ENCODE data around the gene XKR7. TPM values are rescaled to one million over a fixed set of nuclear protein-coding genes. Genes with fewer than 3 reads are reported as not detected.

Gene XKR7
- total and polyA plus RNA-seq, 8 donors = under 0.01 to 0.58 (median 0.21) TPM; not detected in 4

DNA sequence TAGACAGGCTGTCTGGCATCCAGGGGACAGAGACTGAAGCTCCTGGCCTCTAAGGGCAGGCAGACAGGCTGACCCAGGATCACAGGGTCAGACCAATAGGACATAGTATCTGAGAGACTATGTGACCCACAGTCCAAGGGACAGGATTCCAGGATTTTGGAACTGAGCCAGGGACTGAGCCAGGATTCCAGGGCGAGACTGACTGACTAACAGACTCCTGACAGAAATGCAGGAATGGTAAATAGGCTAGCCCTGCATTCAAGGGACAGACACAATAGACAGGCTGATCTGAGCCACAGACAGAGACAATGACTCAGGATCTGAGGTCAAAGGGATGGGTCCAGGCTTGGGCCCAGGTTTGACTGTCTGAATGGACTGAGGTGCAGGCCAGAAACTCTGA, 19.8 kb downstream of the XKR7 start:
- Histone ChIP-seq H3K4me3 (no peak overlapping the region), H3K4me1 (no peaks in the 10 kb centered on the region), H3K27ac (no peak overlapping the region), H3K36me3 (no peaks in the 10 kb centered on the region), H3K27me3 (peaks cover 0 to 4% (median 0%) of the 10 kb centered on the region in 3 donors), H3K9me3 (no peaks in the 10 kb centered on the region)
- WGBS, 5 donors = 25 to 48% (median 33%) methylated on average over 1 of the region's 1 CpG
- TF ChIP-seq, protein P1, sequence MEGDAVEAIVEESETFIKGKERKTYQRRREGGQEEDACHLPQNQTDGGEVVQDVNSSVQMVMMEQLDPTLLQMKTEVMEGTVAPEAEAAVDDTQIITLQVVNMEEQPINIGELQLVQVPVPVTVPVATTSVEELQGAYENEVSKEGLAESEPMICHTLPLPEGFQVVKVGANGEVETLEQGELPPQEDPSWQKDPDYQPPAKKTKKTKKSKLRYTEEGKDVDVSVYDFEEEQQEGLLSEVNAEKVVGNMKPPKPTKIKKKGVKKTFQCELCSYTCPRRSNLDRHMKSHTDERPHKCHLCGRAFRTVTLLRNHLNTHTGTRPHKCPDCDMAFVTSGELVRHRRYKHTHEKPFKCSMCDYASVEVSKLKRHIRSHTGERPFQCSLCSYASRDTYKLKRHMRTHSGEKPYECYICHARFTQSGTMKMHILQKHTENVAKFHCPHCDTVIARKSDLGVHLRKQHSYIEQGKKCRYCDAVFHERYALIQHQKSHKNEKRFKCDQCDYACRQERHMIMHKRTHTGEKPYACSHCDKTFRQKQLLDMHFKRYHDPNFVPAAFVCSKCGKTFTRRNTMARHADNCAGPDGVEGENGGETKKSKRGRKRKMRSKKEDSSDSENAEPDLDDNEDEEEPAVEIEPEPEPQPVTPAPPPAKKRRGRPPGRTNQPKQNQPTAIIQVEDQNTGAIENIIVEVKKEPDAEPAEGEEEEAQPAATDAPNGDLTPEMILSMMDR (IDR thresholded peaks at IDR 0.05) = no peak
- TF ChIP-seq POLR2AphosphoS5 (IDR thresholded peaks at IDR 0.05) (no peak), POLR2A (IDR thresholded peaks at IDR 0.05) (no peak), EP300 (IDR thresholded peaks at IDR 0.05) (no peak)
- intact Hi-C loops (cut with DNase I; ENCODE audit: low total_unique reads) = no loop called here
- no peak for DNase-seq

DNA sequence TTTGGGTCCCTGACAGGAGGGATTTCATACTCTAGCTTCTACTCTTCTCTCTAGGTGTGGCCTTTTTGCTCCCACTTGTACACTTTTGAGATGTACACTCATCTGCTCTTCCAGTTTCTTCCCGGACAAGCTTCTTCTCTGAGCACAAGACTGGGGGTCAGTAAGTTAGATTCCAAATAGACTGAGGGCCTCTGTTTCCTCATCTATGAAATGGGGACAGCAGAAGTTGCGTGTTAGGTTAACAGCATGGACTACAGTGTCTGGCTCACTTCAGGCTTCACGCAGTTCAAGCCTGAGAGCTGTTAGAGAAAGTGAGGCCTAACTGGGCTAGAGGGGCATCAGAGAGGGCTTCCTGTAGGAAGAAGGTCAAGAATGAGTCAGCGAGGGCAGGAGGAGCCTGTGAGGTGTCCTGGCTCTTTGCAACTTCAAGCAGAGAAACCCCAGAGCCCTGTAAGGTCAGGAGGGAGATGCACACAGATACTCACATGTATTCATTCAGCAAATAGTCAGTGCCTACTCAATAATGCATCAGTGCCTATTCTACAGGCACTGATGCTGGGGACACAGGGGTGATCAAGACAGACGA, 20.6 kb downstream of the XKR7 start:
- Histone ChIP-seq H3K36me3 (no peaks in the 10 kb centered on the region), H3K9me3 (no peaks in the 10 kb centered on the region), H3K27ac (no peak overlapping the region), H3K27me3 (peaks cover 0 to 10% (median 0%) of the 10 kb centered on the region in 3 donors), H3K4me3 (no peak overlapping the region), H3K4me1 (no peaks in the 10 kb centered on the region)
- intact Hi-C loops (cut with DNase I; ENCODE audit: low total_unique reads) = no loop called here
- 78 to 83% (median 79%) methylated on average over 5 of the region's 5 CpGs for WGBS, 5 donors
- no peak for TF ChIP-seq POLR2AphosphoS5 (IDR thresholded peaks at IDR 0.05)
- TF ChIP-seq, protein P1 (IDR thresholded peaks at IDR 0.05) = no peak
- TF ChIP-seq EP300 (IDR thresholded peaks at IDR 0.05) = no peak
- TF ChIP-seq POLR2A (IDR thresholded peaks at IDR 0.05) = no peak
- DNase-seq = no peak

DNA sequence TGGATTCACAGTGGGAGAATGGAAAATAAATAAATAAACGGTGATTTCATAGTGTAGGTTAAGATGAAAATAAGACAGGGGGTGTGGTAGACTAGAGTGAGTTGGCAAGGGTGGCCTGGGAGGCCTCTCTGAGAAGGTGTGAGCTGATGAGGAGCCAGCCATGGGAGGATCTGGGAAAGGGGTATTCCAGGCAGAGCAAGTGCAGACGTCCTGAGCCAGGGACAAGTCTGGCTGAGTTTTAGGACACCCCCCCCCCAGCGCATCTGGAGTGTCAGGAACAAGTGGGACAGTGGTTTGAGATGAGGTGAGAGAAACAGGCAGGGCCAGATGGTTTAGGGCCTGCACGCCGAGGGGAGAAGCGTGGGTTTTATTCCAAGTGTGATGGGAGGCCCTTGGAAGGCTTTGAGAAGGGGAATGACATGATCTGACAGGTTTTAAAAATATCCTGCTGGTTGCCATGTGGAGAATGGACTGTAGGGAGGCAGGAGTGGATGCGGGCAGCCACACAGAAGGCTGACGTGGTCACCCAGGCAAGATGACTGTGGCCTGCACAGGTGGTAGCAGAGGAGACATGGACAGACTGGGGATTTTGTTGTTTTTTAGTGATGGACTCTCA, 21.2 kb downstream of the XKR7 start:
- Histone ChIP-seq H3K36me3 (no peaks in the 10 kb centered on the region), H3K27me3 (peaks cover 0 to 16% (median 0%) of the 10 kb centered on the region in 3 donors), H3K4me3 (no peak overlapping the region), H3K4me1 (no peaks in the 10 kb centered on the region), H3K9me3 (no peaks in the 10 kb centered on the region), H3K27ac (no peak overlapping the region)
- DNase-seq = no peak
- intact Hi-C loops (cut with DNase I; ENCODE audit: low total_unique reads) = no loop called here
- 67 to 76% (median 72%) methylated on average over 8 of the region's 8 CpGs for WGBS, 5 donors
- TF ChIP-seq, protein P1 (IDR thresholded peaks at IDR 0.05) = no peak
- no peak for TF ChIP-seq POLR2A (IDR thresholded peaks at IDR 0.05)
- no peak for TF ChIP-seq POLR2AphosphoS5 (IDR thresholded peaks at IDR 0.05)
- TF ChIP-seq EP300 (IDR thresholded peaks at IDR 0.05) = no peak

DNA sequence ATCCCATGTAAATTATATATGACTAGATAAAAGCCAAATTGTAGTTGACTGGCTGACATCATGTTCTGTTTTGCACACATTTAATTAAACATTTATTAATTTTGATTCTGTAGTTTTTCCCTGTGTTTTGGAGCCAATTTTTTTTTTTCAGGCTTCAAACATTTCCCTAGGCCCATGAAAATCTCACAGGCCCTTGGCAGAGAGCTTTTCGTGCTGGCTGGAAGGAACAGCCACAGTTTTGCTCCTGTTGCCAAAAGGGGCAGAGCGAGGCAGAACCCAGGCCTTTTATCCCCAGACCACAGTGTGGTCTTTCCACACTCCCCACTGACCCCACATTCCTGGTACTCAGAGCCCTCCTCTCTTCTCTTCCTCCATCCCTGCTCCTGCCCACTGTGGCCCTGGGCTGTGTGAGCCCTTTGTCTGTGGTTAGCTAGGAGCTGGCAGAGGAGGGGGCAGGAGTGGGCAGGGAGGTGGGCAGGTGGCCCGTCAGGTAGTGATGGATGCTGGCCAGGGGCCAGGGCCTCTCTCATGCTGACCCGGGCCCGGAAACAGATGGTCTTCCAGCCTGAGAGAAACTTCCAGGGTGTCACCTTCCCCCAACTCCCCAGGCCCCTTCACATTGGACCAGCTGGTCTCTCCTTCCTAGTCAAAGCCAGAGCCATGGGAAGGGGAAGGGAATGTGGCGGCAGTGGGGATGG, 22.8 kb downstream of the XKR7 start:
- H3K9me3 ChIP-seq = no peaks in the 10 kb centered on the region
- TF ChIP-seq POLR2AphosphoS5 (IDR thresholded peaks at IDR 0.05) (no peak), POLR2A (IDR thresholded peaks at IDR 0.05) (no peak), EP300 (IDR thresholded peaks at IDR 0.05) (no peak)
- TF ChIP-seq, protein P1 (IDR thresholded peaks at IDR 0.05) = no peak
- no peak for DNase-seq
- no peak overlapping the region for H3K27ac ChIP-seq
- no peaks in the 10 kb centered on the region for H3K36me3 ChIP-seq
- peaks cover 6 to 33% (median 15%) of the 10 kb centered on the region in 3 donors for H3K27me3 ChIP-seq
- peaks cover 0 to 8% (median 2%) of the 10 kb centered on the region in 4 donors for H3K4me1 ChIP-seq
- WGBS, 5 donors = 43 to 65% (median 59%) methylated on average over 6 of the region's 6 CpGs
- H3K4me3 ChIP-seq = no peak overlapping the region
- intact Hi-C loops (cut with DNase I; ENCODE audit: low total_unique reads) = no loop called here
